ENCODE results near the gene PANX1.

GRCh38 chr11:94142308-94143281 is 14.0 kb downstream of the PANX1 start:
- TF ChIP-seq POLR2A (IDR thresholded peaks at IDR 0.05; ENCODE audit: low read depth, low read length) (no peak), POLR2AphosphoS5 (IDR thresholded peaks at IDR 0.05; ENCODE audit: low read depth, low read length) (no peak), PAX5 (IDR thresholded peaks at IDR 0.05; ENCODE audit: insufficient read depth, low read length, severe bottlenecking) (no peak), TAF1 (IDR thresholded peaks at IDR 0.05; ENCODE audit: low read depth, low read length) (no peak)

All from GM12891 (cell line).